Smooth muscle cell of the brain vasculature (primary cell): ENCODE measurements around the gene ACVR1.

Experiments used
- DNase-seq: peaks from one replicate; pipeline ENCODE4 v3.0.0-alpha.2; 2012; ENCODE audit warnings: low read depth, low spot score

ACVR1 gene

GRCh38 chr2:157856187-157856515 lies 20.0 kb downstream of the ACVR1 start:
- DNase-seq = no peak

DNA sequence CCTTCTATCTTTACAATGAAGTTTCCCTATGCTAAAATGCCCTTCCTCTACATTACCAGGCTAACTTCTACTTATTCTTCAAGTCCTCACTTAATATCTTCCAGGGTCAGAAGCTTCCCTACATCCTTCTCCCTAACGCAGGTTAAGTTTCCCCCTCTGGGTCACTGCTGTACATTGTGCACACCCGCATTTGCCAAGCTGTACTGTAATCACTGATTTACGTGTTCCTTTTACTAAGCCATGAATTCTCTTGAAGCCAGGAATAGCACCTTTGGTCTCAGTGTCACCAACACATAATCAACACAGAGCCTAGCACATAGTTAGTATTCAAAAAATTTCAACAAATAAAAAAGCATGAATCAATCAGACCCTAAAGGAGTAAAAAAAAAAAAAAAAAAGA lies 22.3 kb downstream of the ACVR1 start:
- no peak for DNase-seq

DNA sequence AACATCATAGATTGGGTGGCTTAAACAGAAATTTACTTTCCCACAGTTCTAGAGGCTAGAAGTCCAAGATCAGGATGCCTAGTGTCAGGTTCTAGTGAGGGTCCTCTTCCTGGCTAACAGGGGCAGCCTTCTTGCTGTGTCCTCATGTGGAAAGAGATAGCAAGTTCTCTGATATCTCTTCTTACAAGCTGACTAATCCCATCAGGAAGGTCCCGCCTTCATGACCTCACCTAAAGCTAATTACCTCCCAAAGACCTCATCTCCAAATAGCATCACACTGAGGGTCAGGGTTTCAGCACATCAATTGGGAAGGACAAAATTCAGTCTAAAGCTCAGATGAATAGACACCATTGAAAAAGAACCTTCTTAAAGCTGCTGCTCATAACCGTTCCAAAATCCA lies 22.9 kb downstream of the ACVR1 start:
- no peak for DNase-seq

DNA sequence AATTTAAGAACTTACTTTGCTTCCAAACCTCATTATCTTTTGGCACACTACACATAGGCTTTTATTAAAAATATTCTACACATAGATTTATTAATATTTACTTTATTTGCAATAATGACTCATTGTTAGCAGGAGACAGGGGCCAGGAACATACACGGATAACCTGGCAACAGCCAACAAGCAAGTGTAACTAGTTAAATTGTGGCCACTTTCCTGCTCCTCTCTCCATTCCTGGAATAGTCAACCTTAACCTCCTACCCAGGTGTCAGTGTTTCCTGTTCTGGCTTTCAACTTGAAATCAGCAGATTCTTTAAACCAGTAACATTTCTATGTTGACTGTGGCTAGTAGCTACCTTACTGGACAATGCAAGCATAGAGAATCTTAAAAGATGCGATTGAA lies 26.5 kb downstream of the ACVR1 start:
- no peak for DNase-seq

GRCh38 chr2:157848213-157848612 lies 27.9 kb downstream of the ACVR1 start:
- DNase-seq = no peak

GRCh38 chr2:157845081-157845480 lies 31.0 kb downstream of the ACVR1 start:
- DNase-seq = no peak

- DNase-seq = no peak
These were observed 32.2 kb downstream of the ACVR1 start for GRCh38 chr2:157843935-157844334.

- DNase-seq = no peak
These were observed 33.0 kb downstream of the ACVR1 start for GRCh38 chr2:157843081-157843480.

DNA sequence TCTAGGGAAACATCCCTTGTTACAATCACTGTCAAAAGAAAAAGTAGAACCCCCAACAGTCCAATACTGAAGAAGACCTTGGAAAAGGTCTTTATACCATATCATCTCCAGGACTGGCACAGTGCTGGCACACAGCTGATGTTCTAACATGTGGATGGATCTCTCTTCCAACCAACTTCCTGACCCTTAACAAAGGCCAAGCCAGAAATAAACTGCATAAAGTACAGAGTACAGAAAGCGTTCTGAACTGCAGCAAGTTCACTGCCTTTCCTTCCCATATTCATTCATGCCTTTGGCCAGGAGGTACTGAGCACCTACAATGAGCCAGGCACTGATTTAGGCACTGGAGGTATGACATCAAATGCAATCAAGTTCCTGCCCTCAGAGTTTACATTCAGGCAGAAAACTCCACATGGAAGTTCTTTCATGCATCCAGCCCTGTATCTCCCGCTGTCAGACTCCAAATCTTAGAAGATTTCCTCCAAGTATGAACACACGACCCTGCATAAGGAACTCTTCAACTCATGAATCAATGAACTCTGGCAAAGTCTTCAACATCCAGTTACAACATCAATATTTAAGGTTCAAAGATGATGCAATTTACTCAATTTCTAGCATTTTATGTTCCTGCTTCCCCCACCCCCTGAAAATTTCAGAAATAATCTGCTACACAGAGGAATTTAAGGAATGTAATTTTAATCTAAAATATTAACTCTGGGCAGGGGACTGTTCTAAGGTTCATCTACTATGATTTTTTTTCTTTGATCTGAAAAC lies 33.8 kb downstream of the ACVR1 start:
- DNase-seq = no peak

DNA sequence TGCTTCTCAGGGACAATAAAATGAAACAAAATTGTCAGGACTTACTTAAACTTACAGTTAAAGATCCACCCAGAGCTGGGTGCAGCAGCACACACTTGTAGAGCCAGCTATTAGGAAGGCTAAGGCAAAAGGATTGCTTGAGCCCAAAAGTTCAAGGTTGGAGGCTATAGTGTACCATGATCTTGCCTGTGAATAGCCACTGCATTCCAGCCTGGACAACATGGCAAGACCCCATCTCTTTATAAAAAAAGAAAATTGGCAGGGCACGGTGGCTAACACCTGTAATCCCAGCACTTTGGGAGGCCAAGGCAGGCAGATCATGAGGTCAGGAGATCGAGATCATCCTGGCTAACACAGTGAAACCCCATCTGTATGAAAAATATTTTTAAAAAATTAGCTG lies 34.6 kb downstream of the ACVR1 start:
- no peak for DNase-seq

DNA sequence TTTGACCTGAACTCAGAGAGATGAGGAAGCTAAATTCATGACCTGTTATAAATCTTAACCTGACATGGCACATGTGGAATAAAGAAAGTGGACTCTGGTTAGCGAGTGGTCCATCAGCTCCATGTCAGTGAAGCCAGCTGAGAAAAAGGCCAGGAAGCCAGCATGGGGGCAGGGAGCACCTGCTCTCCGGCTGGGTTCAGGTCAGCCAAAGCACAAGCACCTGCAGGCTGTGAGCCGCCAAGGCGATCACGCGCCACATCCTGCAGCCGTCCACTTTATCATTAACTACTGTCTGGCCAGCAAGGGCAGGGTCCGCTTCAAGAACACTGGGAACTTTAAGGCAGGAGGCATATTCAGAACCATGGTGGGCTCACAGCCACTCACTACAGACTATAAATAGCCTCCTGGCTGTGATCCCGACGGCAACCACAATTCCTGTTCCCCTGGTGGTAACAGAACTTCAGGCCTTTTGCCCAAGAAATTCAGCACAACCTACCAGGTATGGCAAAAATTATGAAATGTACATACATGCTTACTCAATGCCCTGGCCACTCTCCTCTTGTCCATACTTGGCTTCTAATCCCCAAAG lies 35.5 kb downstream of the ACVR1 start:
- no peak for DNase-seq

DNA sequence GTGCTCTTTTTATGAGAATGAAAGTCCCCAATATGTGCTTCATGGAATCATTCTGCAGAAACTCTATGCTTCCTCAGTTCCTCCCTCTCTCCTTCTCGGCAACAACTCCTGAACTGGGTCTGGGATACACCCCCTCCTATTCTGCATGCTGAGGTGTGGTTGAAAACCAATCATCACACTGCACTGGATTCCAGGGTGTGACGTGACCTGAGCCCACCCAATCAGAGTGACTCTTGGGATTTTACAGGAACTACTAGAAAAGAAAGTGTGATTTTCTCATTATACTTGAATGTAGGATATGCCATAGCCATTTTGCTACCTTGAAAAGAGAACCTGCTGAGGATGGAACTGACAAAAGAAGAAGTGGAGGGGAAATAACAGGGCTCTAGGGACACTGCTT lies 36.3 kb downstream of the ACVR1 start:
- DNase-seq = no peak

DNA sequence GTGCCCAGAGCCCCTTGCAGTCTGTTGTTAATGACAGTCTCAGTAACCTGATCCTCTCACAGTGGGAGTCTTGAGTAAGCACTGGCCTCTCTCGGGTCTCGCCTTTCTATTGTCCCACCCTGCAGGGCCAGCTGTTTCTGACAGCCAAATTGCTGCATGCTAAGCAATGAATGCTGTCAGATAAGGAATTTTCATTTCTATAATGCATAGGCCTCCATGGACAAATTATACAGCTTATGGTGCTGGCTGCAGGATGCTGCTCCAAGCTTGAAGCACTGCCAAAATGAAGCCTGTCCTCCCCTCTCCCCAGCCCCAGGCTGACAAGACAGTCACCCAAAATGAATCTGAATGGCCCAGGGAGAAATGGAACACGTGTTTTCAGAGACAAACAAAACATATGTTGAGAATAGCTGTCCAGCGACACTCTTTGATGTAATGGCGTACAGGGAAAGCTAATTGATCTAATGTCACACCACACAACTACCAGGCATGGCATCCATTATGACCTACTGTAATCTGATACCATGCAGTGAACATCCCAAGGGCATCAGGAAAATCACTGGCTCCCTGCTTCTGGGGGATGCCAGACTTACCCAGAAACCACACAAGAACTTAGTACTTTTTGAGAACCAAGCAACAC lies 36.8 kb downstream of the ACVR1 start:
- DNase-seq = peak; percentile 70

- DNase-seq = peak; percentile 65
These were observed 37.5 kb downstream of the ACVR1 start for GRCh38 chr2:157838442-157839161.

DNA sequence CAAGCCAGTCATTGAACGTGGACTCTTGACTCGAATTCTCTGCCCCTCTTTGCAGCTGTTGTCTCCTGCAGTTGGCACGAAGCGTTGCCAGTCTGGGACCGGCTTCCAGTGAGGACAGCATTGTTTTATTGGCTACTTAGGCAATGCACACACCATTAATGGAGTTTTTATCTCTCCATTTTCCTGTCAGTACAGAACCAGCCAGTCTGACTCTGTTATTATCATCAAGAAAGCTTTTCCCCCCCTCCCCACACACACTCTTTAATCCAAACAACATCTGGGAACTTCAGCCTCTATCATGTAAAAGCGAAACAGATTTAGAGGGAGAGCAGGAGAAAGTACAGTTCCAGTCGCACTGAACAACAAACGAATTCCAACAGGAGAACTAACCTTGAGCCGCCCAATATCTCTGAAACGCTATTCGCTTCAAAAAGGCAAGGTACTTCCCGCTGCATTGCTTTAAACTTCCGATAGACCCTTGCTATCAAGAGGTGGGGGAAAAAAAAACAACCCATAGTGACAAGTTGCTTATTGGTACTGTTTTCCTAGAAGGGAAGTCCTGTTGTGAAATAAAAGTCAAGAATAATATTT lies 38.2 kb downstream of the ACVR1 start:
- no peak for DNase-seq

- DNase-seq = no peak
These were observed 39.6 kb downstream of the ACVR1 start for GRCh38 chr2:157836531-157836930.

DNA sequence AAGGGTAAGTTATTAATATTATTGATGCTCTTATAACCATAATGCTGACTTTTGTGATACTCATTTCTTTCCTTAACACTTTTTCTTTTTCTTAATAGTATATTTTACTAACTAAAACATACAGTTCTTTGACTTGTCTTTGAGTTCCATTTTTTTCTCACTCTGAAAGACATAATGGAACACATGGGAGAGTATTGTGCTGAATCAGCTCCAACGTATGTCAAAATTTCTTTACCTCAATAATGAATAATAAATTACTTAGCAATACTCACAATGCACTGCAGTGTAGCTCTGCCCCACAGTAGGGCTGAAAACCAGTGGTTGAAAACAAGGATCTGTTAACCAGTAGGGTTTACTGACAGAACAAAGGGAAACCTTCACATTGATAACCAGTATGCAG lies 40.7 kb downstream of the ACVR1 start:
- no peak for DNase-seq

DNA sequence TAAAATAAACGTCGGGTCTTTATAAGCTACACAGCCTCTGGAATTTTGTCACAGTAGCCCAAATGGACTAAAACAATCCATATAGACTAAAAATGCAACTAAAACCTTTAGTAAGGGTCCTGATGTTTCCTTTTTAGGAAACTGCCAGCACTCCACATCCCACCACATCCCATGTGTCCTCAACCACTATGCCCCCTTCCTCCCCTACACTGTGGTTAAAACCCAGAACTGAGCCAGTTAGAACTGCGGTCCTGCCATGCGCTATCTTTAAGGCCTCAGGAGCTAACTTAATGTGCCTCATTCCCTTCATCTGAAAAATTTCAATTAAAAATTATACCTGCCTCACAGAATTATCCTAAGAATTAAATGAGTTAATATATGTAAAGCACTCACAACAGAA lies 41.1 kb downstream of the ACVR1 start:
- DNase-seq = no peak

DNA sequence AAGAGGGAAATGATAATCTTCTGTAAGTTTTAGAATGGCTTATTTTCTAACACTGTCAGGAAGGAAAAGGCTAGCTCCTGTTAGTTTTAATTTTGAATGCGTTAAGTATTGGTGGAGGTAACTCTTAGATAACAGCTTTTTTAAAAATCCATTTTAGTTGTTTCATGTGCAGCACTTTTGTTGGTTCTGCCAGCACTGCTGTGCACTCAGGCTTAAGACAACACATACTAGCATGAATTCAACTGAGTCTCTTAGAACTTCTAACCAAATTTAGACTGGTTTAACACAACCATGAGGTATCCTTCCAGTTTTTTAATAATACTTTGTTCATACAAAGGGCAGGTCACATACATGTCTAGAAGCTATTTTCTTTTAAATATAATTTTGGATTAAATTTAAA lies 42.4 kb downstream of the ACVR1 start:
- no peak for DNase-seq

DNA sequence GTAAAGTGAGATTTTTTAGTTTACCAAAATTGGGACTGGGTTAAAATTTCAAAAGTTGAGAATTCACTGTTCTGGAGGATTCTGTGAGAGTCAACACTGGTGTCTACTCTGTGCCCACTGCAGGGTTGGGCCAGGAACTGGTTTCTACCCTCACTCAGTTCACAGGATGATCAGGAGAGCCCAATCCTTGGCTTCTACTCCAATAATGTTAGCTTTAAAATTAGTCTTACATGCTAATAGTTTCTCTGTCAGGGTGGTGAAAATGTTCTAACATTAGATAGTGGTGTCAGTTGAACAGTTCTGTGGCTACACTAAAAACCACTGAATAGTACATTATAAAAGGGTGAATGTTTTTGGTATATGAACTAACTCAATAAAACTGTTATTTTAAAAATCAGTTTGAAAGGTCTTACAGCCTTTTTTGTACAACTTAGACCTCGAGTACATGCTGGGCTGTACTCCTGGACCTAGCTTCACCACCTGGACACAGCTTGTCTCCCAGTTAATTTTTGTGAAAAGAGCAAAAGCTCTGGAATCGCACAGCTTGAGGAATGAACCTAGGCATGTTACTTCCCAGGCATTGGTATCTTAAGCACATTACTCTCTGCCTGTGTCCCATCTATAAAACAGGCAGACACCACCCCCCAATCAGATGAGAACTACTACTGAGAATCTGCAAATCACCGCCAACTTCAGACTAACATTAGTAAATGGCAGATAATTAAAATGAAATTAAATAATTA lies 44.4 kb downstream of the ACVR1 start:
- DNase-seq = no peak
